Left cardiac atrium (tissue), 4 donors: ENCODE results near the gene RASL10B. TPM values are rescaled to one million over a fixed set of nuclear protein-coding genes. Genes with fewer than 3 reads are reported as not detected.
A peak's percentile ranks its signal among the peaks of the same experiment; 100 is the strongest.

ENCODE experiments used
- ATAC-seq, 2 donors: fragments of 200-7000 bp; cut with Tn5 transposase; one replicate each; pipeline ENCODE4 v1.9.1; 2020; ENCODE audit warnings: mild to moderate bottlenecking in 2 of 2, moderate library complexity in 2 of 2
- DNase-seq: peaks from one replicate; pipeline ENCODE4 v3.0.0-alpha.2; 2020
- intact Hi-C, 2 donors: fragments of 100-400 bp; cut with DNase I; formaldehyde crosslinking; loops; one replicate each; pipeline versions ENCODE4 v1.14.1 to v1.15.1; 2022 to 2023
- total RNA-seq, 2 donors: library from RNA; stranded (reverse); fragmentation: NEBNext Ultra II Directional; extraction: Animal tissue kit (Norgen Biotek cat#: 25700); gene quantifications; one replicate each; pipeline ENCODE4 v1.2.1, GENCODE V29; 2021
- donor health status: DM: no; HTN: yes; CAD: no.
- donor health status: DM: no; HTN: yes; CAD: no; lungs with severe emphysema.
- donor health status: DM: yes; HTN: yes; CAD: no.
- donor health status: Dilated cardiomyopathy.

The RASL10B gene
- total RNA-seq, 2 donors from 2014 or later = 23.9 to 24.7 TPM

DNA sequence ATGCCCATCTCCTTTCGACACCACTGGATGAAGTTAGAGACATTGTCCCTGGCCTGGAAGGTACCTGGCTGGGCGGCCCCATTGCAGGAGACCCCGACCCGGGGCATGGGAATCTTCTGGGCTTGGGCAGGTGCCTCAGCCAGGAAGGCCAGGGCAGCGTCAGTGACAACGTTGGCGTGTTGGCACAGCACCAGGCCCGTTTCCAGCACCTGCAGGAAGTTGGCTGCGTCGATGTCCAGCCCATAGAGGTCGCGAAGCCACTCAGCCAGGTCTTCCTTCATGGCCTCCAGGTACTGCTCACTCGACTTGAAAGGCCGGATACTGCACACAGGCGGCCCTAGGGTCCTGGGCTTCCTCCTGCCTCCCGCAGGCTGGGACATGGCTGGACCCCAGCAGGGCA lies 21.0 kb downstream of the RASL10B start:
- intact Hi-C loops = no loop called here
- no peak for ATAC-seq
- DNase-seq = no peak

DNA sequence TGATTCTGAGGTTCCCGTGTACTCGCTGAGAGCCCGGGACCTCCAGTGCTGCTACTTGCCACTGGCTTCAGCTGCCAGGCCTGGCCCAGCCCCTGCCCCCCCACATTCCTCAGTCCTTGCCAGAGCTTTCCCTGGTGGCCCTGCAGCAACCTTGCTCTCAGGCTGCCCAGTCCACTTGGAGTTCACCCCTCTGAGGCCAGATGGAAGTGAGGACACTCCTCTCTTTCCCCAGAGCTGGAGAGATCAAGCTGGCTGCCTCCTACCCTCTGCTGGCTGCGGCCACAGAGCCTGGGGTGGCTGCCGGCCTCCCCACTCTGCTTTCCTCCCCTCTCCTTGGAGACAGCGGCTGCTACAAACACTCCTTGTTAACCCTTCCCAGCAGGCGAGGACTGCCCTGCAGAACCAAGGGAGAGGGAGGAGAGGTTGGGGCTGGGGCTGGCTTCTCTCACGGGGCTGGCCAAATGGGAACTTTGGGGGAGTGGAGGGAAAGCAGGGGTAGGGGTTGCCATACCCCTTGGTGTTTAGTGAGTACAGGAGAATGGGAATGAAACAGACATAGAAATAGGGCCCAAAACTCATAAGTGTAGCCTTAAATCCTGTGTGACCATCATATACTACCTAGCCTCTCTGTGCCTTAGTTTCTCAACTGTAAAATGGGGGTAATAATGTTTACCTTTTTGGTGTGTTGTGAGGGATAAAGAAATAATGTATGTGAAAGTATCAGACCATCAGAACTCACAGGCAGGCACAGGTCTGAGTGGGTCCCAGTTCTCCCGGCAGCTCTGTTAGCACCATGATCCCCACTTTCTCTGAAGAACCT lies 21.7 kb downstream of the RASL10B start, which contains the start of gene GAS2L2:
Gene GAS2L2, minus strand, starts transcription at position 295 of the 820 bp plus-strand sequence. CDS start 389 bp downstream, outside the sequence.
- ATAC-seq = peak in 1 of 2 donors; percentile 68
- DNase-seq = no peak
- intact Hi-C loops = no loop called here

DNA sequence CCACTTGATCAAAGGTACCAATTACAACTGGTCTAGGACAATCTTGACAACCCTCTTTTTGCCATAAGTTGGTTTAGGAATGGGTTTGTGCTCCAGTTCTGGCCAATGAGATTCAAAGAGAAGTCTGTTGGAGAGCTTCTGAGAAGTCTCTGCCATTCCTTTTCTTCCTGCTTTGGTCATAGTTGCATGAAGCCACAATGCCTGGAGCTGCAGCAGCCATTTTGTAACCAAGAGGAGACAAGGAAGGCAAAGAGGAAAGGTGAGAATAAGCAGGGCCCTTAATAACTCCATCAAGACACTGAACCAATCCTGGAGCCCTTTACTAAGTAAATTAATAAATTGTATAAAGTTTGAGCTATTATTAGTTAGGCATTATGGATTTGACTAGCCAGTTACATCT lies 25.8 kb downstream of the RASL10B start:
- ATAC-seq (no peak), DNase-seq (no peak)
- intact Hi-C loops = no loop called here

DNA sequence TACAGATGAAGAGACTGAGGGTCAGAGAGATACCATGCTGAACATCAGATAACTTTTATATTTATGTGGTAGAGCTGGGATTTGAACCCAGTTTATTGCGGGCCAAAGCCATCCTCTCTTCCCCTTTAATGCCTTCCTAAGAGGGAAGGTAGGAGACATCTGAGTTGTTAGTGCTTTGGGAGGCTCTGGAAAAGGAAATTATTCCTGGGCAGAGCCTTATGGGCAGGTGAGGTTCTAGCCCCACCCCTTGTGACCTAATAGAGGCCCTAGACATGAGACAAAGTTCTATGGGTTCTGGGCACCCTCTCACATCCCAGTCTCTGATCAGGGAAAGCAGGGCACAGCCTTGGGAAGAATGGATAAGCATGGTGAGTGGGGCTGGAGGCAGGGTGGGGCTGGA lies 29.1 kb downstream of the RASL10B start, which contains the start of gene C17orf50:
Gene C17orf50, plus strand, starts transcription at position 301 of the 400 bp plus-strand sequence. Its CDS starts 55 bp downstream, at position 356.
- no peak for DNase-seq
- intact Hi-C loops = no loop called here
- no peak for ATAC-seq

DNA sequence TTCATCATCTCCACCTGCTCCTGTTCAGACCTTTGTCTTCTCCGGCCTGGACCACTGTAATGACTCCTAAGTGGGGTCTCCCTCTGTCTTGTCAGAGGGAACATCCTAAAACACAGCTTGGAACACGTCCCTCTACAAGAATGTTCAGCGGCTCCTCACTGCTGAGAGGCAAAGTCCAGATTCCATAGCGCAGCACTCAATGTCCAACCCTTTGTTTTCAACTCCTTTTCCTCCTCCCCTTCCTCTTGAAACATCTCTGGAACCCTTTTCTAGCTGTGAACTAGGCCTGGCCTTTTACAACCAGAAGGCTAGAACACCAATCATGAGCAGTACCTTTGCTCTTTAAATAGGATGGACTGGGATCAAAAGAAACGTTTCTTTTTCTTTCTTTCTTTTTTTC lies 30.2 kb downstream of the RASL10B start:
- intact Hi-C loops = no loop called here
- no peak for DNase-seq
- no peak for ATAC-seq

DNA sequence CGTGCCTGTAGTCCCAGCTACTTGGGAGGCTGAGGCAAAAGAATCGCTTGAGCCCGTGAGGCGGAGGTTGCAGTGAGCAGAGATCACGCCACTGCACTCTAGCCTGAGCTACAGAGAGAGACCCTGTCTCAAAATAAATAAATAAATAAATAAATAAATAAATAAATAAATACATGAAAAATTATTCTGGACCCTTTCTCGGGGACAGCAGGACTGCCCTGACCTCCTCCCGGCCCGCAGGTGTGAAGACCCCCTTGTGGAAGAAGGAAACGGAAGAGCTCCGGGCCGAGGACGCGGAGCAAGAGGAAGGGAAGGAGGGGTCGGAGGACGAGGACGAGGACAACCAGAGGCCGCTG lies 32.3 kb downstream of the RASL10B start:
- ATAC-seq (no peak), DNase-seq (no peak)
- intact Hi-C loops = loop anchor here (1.0 to 2.0 kb wide), 2 partner anchors 41 to 45 kb away; partner anchors contain the start of gene TAF15 (in 1 of the 2)

DNA sequence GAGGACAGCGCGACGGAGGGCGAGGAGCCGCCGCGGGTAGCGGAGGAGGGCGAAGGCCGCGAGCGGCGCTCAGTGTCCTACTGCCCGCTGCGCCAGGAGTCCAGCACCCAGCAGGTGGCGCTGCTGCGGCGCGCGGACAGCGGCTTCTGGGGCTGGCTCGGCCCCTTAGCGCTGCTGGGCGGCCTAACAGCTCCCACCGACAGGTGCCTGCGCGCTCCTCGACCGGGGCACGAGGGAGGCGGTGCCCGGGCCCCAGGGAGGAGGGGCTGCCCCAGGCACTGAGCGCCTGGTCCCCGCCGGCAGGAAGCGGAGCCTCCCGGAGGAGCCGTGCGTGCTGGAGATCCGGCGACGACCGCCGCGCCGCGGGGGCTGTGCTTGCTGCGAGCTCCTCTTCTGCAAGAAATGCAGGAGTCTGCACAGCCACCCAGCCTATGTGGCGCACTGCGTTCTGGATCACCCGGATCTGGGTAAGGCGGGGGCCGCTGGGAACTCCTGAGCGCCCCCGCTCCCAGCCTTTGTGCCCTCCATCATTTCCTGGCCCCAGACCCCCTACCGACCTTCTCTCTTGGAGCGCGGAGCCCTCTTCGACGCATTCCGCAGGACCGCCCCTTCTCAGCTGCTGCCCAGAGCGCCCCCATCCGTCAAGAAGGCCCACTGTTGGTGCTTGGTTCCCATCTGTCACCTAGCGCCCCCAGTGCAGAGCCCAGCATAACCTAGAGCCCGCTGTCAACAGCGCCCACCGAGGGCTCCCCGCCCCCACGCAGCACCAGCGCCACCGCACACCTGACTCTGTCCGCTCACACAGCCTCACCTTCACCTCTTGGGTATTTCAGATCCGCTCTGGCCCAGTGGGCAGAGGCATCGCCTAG lies 32.9 kb downstream of the RASL10B start:
- ATAC-seq (peak; percentile 93 to 95), DNase-seq (peak; percentile 90)
- intact Hi-C loops = loop anchor here (1.0 to 2.0 kb wide), 2 partner anchors 40 to 44 kb away; partner anchors contain the start of gene TAF15 (in 1 of the 2)

DNA sequence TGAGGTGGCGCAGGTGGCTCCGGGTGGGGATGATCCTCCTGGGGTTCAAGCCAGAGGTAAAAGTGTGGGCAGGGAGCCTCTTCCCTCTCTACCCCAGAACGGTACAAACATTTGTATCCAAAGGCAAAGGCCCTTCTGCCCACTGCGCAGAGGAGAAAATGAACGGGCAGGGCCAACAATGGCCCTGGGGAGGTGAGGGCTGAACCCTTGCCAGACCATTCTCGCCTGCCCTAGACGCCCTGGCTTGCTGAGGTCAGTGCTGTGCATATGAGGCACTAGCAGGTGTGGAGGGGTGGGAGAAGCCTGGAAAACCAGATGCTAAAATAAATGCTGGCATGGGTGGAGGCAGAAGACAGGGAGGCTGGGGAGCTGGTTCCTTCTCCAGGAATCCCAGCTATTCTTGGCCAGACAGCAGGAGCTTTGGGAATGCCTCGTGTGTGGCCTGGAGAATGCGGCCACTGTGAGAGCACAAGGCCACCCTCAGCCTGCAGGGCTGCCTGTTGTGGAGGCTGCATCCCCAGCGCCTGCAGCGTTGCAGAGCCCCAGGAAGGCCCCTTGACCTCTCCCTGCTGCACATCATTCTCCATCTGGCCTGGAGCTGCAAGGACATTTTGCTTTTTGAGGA lies 33.8 kb downstream of the RASL10B start:
- DNase-seq (no peak), ATAC-seq (no peak)
- intact Hi-C loops = loop anchor here in 1 of 2 donors (2.0 kb wide), 1 partner anchor 44 kb away; the partner anchor contains the start of gene TAF15

DNA sequence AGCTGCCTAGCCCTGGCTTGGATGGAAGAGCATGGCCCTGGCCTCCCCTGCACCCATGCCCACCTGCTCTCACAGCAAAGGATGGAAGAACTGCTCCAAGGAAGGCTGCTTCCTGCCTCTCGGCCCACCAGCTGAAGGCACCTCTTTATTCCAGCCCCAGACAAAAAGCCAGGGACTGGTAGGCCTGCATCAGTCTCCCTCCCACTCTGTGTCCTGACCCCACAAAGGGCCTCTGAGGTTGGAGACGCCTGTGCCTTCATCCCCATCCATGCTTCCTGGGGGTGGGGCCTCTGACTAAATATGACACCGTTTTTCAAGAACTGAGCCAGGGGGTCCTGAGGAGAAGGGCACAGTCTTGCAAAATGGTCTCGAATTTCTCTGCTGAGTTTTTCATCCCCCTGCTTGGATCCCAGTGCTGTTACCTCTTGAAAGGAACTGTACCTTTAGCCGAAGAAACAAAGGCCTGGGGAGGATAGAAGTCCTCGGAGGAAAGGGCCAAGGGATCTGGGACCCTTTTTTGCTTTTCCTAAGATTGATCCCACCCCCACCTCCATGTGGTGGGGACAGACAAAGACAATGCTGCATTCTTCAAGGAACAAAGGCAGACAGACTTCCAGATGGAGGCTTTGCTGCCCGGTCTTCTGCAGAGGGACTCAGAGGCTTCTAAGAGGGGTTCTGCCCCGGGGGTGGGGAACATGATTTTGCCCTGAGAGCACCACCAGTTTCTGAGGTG lies 34.5 kb downstream of the RASL10B start:
- intact Hi-C loops = loop anchor here in 1 of 2 donors (2.0 kb wide), 1 partner anchor 43 kb away; the partner anchor contains the start of gene TAF15
- DNase-seq (no peak), ATAC-seq (no peak)

DNA sequence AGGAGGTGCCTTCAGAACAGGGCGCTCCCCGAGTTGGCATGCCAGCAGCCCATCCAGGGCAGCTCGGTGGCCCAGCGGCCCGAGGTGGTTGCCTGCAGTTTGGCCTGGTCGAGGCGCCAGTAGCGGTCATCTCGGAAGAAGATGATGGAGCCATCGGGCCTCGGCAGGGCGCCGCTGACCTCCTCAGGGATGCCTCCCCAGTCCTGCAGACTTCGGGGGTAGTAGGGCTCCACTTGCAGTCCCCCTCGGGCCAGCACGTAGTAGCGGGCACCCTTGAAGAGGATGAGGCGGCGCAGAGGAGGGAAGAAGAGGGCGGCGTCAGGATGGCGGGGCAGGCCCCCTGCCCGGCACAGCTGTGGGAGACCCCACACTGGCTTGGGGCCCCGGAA lies 35.0 kb downstream of the RASL10B start:
- no peak for DNase-seq
- intact Hi-C loops = no loop called here
- no peak for ATAC-seq

DNA sequence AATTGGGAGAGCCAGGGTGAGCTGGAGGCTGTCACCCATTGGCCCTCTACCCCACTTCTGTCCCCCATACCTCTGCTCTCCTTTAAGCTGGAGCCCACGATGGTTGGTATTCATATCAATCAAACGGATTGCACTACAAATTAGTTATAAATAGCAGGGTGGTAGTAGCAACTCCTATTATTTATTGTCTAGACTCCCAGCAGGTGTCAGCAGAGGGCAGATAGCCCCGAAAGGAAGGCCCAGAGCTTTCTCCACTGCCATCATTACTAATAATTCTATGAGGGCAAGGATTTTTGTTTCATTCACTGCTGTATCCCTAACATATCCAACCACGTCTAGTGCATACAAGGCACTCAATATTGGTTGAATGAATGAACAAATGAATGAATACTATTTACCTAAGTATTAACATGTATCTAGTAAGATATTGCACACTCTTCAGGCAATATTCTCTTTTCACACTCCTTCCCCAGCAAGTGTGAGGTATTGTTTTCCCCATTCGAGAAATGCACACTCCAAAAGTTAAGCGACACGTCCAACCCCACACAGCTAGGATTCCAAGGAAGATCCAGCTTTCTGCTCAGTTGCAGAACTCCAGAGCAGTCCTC lies 35.6 kb downstream of the RASL10B start:
- intact Hi-C loops = no loop called here
- no peak for DNase-seq
- ATAC-seq = no peak

DNA sequence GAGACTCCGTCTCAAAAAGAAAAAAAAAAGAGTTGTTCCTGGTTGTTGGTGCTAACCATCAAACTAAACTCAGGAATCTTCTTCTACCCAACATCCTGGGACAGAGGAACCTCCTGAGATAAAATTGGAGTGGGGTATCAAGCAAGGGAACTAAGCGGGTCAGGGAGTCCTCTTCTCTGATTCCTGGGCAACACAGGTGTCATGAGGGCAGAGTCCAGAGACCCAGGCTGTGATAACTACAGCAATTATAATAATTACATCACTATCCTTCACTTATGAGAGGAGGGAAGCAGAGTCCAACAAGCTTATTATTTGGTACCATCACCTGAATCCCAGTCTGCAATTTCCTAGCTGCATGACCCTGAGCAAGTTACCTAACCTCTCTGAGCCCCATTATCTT lies 37.4 kb downstream of the RASL10B start:
- intact Hi-C loops = no loop called here
- ATAC-seq = no peak
- no peak for DNase-seq

DNA sequence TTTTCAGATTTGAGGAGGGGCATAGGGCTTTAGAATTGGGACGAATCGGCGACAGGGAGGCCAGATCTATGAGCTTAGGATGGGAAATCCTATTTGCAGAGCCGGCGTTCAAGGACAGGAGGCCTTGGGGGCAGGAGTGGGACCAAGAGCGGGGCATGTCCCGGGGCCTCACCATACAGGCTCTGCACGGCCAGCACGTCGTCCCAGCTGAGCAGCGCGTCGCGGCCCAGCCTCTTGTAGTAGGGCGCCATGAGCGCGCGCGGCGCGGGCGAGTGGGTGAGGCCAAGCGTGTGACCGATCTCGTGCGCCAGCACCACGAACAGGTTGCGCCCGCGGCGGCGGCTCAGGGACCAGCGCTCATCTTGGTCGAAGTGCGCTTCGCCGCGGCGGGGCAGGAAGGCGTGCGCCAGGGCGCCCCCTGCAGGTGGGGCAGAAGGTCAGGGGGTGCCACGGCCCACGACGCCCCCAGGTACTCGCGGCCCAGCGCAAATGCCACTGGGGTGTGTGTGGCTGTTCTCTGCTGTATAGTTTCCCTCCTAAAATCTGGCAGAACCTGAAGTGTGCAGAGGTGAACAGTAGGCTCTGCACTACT lies 38.6 kb downstream of the RASL10B start:
- no peak for DNase-seq
- ATAC-seq = no peak
- intact Hi-C loops = no loop called here

DNA sequence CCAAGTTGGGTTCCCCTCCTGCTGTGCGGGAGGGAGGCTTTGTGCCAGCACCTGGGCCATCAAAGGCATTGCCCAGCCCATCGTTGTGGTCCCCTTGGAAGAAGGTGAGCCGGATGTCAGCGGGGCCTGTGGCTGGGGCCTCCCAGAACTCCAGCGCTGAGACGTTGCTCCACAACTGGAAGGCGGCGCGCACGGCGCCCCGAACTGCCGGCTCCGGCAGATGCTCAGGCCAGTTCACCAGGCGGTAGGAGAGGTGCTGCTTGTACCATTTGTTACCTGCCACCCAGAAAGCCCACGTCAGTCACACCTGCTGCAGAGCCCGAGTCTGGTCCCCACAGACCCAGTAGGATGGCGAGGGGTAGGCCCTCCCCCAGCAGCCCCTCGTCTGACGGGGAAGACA lies 41.7 kb downstream of the RASL10B start:
- intact Hi-C loops = no loop called here
- DNase-seq (no peak), ATAC-seq (no peak)

DNA sequence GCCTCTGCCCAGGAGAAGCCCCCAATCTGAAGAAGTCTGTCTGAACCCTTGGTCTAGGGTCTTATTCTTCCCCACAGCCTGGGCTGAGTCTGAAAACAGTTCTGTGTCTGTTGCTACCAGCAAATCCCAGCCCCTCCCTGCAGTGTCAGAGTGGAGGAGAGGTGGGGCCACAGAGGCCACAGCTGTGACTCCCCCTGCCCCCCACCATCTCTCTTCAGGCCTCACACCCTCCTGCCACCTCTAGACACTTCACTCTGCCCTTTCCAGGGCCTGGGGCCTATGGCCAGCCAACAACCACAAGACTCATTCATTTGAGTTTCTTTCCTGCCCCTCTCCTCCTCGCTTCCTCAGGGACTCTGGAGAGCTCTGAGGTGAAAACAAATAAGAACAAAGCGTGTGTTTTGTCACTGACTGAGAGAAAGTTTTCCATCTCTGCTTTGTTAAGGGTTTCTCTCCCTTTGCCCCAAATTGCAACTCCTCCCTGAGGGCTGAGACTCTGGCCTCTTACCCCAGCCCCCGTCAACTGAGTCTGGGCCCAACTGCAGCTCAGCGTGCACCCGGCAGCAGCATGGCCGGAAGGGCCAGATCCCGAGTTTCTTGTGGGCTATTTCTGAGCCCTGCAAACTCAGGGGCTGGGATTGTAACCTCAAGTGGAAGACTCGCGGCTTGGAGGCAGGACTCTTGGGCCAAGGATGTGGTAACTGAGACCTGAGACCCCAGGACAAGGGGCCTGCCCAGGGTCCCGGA lies 42.4 kb downstream of the RASL10B start:
- DNase-seq = no peak
- peak; percentile 30 to 55 for ATAC-seq
- intact Hi-C loops = no loop called here

DNA sequence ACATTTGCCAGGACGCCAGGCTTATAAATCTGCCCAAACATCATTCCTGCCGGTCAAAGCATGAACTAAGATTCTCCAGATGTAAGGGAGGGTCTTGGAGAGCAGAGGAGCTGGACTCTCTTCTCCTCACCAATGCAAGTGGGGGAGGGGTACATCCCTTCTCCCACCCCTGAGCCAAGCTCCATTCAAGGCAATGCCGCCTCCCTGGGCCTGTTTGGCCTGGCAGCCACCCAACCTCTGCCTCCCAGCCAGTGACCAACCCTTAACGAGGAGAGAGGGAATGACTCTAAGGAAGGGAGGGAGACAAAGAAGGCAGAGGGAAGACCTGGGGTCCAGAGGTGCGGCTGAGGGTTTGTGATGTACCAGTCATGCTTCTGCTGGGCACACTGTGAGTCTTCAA lies 43.1 kb downstream of the RASL10B start:
- intact Hi-C loops = no loop called here
- peak; percentile 80 to 84 for ATAC-seq
- DNase-seq = peak; percentile 67

DNA sequence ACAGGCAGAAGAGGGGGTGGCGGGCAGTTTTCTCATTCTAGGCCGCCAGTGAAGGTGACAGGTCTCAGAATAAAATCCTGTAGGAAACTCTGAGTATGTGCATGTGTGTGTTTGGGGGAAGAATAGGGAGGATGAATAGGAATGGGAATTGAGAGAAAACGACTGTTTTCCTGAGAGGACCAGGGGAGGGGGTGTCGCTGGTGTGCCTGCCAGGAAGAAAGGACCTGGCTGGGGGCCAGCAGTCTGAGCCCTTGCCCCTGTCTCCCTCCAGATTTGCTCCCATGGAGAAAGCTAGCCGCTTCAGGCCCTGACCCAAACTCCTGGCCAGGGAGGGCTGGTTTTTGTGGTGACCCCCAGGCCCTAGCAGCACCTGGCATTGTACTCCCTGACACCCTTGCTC lies 43.6 kb downstream of the RASL10B start:
- ATAC-seq (no peak), DNase-seq (no peak)
- intact Hi-C loops = no loop called here
